IMR-90 (cell line): ENCODE results near the gene GNAO1. TPM values are rescaled to one million over a fixed set of nuclear protein-coding genes. Genes with fewer than 3 reads are reported as not detected.

Experiments
- ATAC-seq: fragments of 200-7000 bp; cut with Tn5 transposase; 2 replicates; pipeline ENCODE4 v1.9.1; 2020; ENCODE audit warnings: low read depth, mild to moderate bottlenecking, moderate library complexity
- BruUV-seq: library from RNA; stranded (reverse); fragments of 400-500 nt; replicated peaks from 2 replicates; lab custom pipeline; 2021; lab: Mats Ljungman, UMichigan
- CTCF ChIA-PET: fragments of 300-600 bp; formaldehyde crosslinking; extraction: SDS; loops from one replicate; lab custom pipeline; 2021; ENCODE audit warnings: antibody characterized with exemption; lab: Yijun Ruan, JAX
- POLR2A ChIA-PET: fragments of 300-600 bp; sonication (Branson Sonifier 250); formaldehyde crosslinking; loops from one replicate; lab custom pipeline; 2022; ENCODE audit warnings: antibody characterized with exemption; ENCODE audit not compliant: unreplicated experiment; lab: Charles Lee
- DNase-seq: peaks from one replicate; pipeline ENCODE4 v3.0.0; 2013
- H2AFZ ChIP-seq: replicated peaks from 2 replicates; pipeline ENCODE3; 2013; ENCODE audit warnings: low read length, mild to moderate bottlenecking; ENCODE audit not compliant: poor library complexity
- H2AK5ac ChIP-seq: 2 replicates; pipeline ENCODE4 v1.6.1; 2013; ENCODE audit warnings: low read depth, low read length, inconsistent platforms
- H2AK9ac ChIP-seq: replicated peaks from 2 replicates; pipeline ENCODE3; 2013; ENCODE audit warnings: mild to moderate bottlenecking, low read depth, low read length, moderate library complexity; ENCODE audit not compliant: poor library complexity
- H2BK120ac ChIP-seq: 2 replicates; pipeline ENCODE4 v1.6.1; 2013; ENCODE audit warnings: low read depth, low read length, inconsistent platforms
- H2BK15ac ChIP-seq: 3 replicates; pipeline ENCODE4 v1.6.1; 2013; ENCODE audit warnings: low read depth, low read length, inconsistent platforms
- H2BK20ac ChIP-seq: 2 replicates; pipeline ENCODE4 v1.6.1; 2013; ENCODE audit warnings: low read depth, mild to moderate bottlenecking, inconsistent platforms, low read length, moderate library complexity
- H2BK5ac ChIP-seq: 2 replicates; pipeline ENCODE4 v1.6.1; 2013; ENCODE audit warnings: mild to moderate bottlenecking, low read depth, low read length, inconsistent platforms; ENCODE audit not compliant: poor library complexity, severe bottlenecking
- H3K14ac ChIP-seq: replicated peaks from 2 replicates; pipeline ENCODE4 v1.6.1; 2013; ENCODE audit warnings: low read depth, low read length, inconsistent platforms
- H3K18ac ChIP-seq: 2 replicates; pipeline ENCODE4 v1.6.1; 2013; ENCODE audit warnings: low read depth, low read length, control low read depth
- H3K23ac ChIP-seq: 2 replicates; pipeline ENCODE4 v1.6.1; 2013; ENCODE audit warnings: low read depth, low read length, inconsistent platforms
- H3K27ac ChIP-seq: 2 replicates; pipeline ENCODE4 v1.5.1; 2013; ENCODE audit warnings: mild to moderate bottlenecking, control low read depth, low read length; ENCODE audit not compliant: insufficient read depth
- H3K27me3 ChIP-seq: 2 replicates; pipeline ENCODE4 v1.6.1; 2013; ENCODE audit warnings: low read length; ENCODE audit not compliant: control insufficient read depth, insufficient read depth
- H3K36me3 ChIP-seq: 2 replicates; pipeline ENCODE4 v1.6.1; 2013; ENCODE audit warnings: low read length, mixed read lengths; ENCODE audit not compliant: control insufficient read depth, insufficient read depth
- H3K4ac ChIP-seq: 2 replicates; pipeline ENCODE4 v1.6.1; 2013; ENCODE audit warnings: low read depth, low read length, inconsistent platforms
- H3K4me1 ChIP-seq: 2 replicates; pipeline ENCODE4 v1.6.1; 2013; ENCODE audit warnings: low read length, mixed read lengths; ENCODE audit not compliant: control insufficient read depth, insufficient read depth
- H3K4me2 ChIP-seq: 2 replicates; pipeline ENCODE4 v1.6.1; 2013; ENCODE audit warnings: low read depth, mild to moderate bottlenecking, control low read depth, low read length, moderate library complexity
- H3K4me3 ChIP-seq: 2 replicates; pipeline ENCODE4 v1.5.1; 2013; ENCODE audit warnings: low read depth, mild to moderate bottlenecking, control low read depth, low read length, moderate library complexity; ENCODE audit not compliant: insufficient read depth
- H3K56ac ChIP-seq: 2 replicates; pipeline ENCODE4 v1.6.1; 2013; ENCODE audit warnings: low read length, inconsistent platforms; ENCODE audit not compliant: insufficient read depth; ENCODE audit errors: extremely low read depth
- H3K79me1 ChIP-seq, 2 experiments: 2 replicates each; pipeline ENCODE4 v1.6.1; 2013; ENCODE audit warnings: low read length in 2 of 2, inconsistent platforms in 1 of 2, low read depth in 1 of 2
- H3K9ac ChIP-seq: 2 replicates; pipeline ENCODE4 v1.6.1; 2013; ENCODE audit warnings: low read depth, low read length, control low read depth
- H3K9me1 ChIP-seq: 2 replicates; pipeline ENCODE4 v1.6.1; 2013; ENCODE audit warnings: low read length, inconsistent platforms; ENCODE audit not compliant: insufficient read depth
- H3K9me3 ChIP-seq: 2 replicates; pipeline ENCODE4 v1.6.1; 2013; ENCODE audit warnings: low read length; ENCODE audit not compliant: control insufficient read depth, insufficient read depth
- H4K20me1 ChIP-seq: 2 replicates; pipeline ENCODE4 v1.6.1; 2013; ENCODE audit warnings: low read length, inconsistent platforms; ENCODE audit not compliant: insufficient read depth
- H4K5ac ChIP-seq: 2 replicates; pipeline ENCODE4 v1.6.1; 2013; ENCODE audit warnings: mild to moderate bottlenecking, low read depth, low read length, control low read depth
- H4K8ac ChIP-seq, 2 experiments: 2 replicates each; pipeline ENCODE4 v1.6.1; 2013; ENCODE audit warnings: low read depth in 2 of 2, low read length in 2 of 2, control low read depth in 1 of 2, inconsistent platforms in 1 of 2
- H4K91ac ChIP-seq: 2 replicates; pipeline ENCODE4 v1.6.1; 2013; ENCODE audit warnings: low read depth, low read length, inconsistent platforms; ENCODE audit not compliant: insufficient read depth
- CEBPB ChIP-seq: IDR thresholded peaks from 2 replicates; pipeline ENCODE4 v1.6.1; 2012; ENCODE audit warnings: low read depth, low read length, improper control_type of control experiment
- CHD1 ChIP-seq: IDR thresholded peaks from 2 replicates; pipeline ENCODE4 v1.6.1; 2012; ENCODE audit warnings: low read depth, low read length, improper control_type of control experiment
- MAFK ChIP-seq: IDR thresholded peaks from 2 replicates; pipeline ENCODE4 v1.6.1; 2012; ENCODE audit warnings: low read depth, low read length, improper control_type of control experiment
- MAZ ChIP-seq: IDR thresholded peaks from 2 replicates; pipeline ENCODE4 v1.6.1; 2012; ENCODE audit warnings: low read depth, mild to moderate bottlenecking, low read length, improper control_type of control experiment, moderate library complexity, borderline replicate concordance
- NFE2L2 ChIP-seq: fragments of 150-350 bp; IDR thresholded peaks from 2 replicates; pipeline ENCODE4 v1.6.1; 2016; ENCODE audit warnings: low read depth, mild to moderate bottlenecking, low read length
- POLR2A ChIP-seq: IDR thresholded peaks from 2 replicates; pipeline ENCODE4 v1.6.1; 2012; ENCODE audit warnings: mild to moderate bottlenecking, low read depth, low read length
- RAD21 ChIP-seq: IDR thresholded peaks from 2 replicates; pipeline ENCODE4 v1.6.1; 2012; ENCODE audit warnings: low read length, improper control_type of control experiment
- RCOR1 ChIP-seq: IDR thresholded peaks from 2 replicates; pipeline ENCODE4 v1.6.1; 2012; ENCODE audit warnings: mild to moderate bottlenecking, low read length, improper control_type of control experiment; ENCODE audit not compliant: insufficient replicate concordance
- WGBS, 2 experiments: methylation state at CpG; one replicate each; pipeline versions ENCODE4 v1.1.5 to v1.1.7; 2013; ENCODE audit warnings: missing lambda C conversion rate in 2 of 2; ENCODE audit not compliant: insufficient read length in 1 of 2; ENCODE audit errors: extremely low coverage in 2 of 2; 5-methylcytosine and 5-hydroxymethylcytosine counted together
- dilution Hi-C: fragments of 300-500 bp; cut with HindIII; formaldehyde crosslinking; loops from one replicate; pipeline ENCODE4 v1.14.3; 2018; ENCODE audit warnings: low sequenced_read_pairs; ENCODE audit not compliant: unreplicated experiment
- in situ Hi-C: fragments of 300-500 bp; cut with MboI; formaldehyde crosslinking; loops from 3 replicates; pipeline ENCODE4 v1.14.3; 2019; ENCODE audit warnings: low sequenced_read_pairs, inconsistent platforms, mixed read lengths
- intact Hi-C: fragments of 100-400 bp; cut with micrococcal nuclease; formaldehyde crosslinking; loops from 2 replicates; pipeline ENCODE4 v1.10.0; 2022
- polyA plus RNA-seq, 3 experiments: library from polyadenylated mRNA; depleted of rRNA; stranded (reverse); fragments of >200 nt; gene quantifications; 2 replicates each; pipeline ENCODE4 v1.2.3, GENCODE V29; 2012; ENCODE audit warnings: low replicate concordance in 1 of 3
- total RNA-seq: library from RNA; depleted of rRNA; stranded (reverse); fragments of >200 nt; gene quantifications from 2 replicates; pipeline ENCODE4 v1.2.3, GENCODE V29; 2012
- TF ChIP-seq, protein P1 (sequence below): fragments of 150-350 bp; IDR thresholded peaks from 2 replicates; pipeline ENCODE4 v1.6.1; 2016; ENCODE audit warnings: low read depth, mild to moderate bottlenecking, low read length, moderate library complexity, borderline replicate concordance

GNAO1 gene
- total and polyA plus RNA-seq, 2 of the 4 experiments (the other 2 are of a cell fraction): under 0.01 to 0.07 TPM

DNA sequence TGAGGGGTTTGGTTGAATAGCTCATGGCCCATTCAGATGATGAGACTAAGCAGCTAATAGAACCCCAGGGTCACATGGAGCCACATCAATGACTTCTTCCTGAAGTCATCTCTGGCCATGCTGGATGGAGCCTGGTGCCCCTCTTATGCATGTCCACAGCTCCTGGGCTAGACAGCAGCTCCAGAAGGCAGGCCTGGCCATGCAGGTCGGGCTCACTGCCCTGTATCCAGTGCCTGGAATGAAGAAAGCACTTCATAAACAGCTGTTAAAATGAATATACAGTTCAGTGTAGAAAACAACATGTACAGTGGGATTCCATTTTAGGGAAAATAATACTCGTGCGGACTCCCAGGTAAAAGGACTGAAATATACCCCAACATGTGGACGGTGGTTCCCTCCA lies 73.9 kb downstream of the GNAO1 start:
- H2BK15ac ChIP-seq: no peak overlapping the region
- no peak overlapping the region for H3K18ac ChIP-seq
- peaks cover 4% of the 10 kb centered on the region; the same call in 1 of the 2 replicates for H3K9me1 ChIP-seq
- in situ Hi-C loops (no loop called here), dilution Hi-C loops (no loop called here), intact Hi-C loops (no loop called here)
- BruUV-seq: no TSS peak
- no peak overlapping the region for H2BK5ac ChIP-seq
- H3K14ac ChIP-seq: no peak overlapping the region
- no peak overlapping the region for H3K4me3 ChIP-seq
- H3K23ac ChIP-seq: no peak overlapping the region
- no peak overlapping the region for H4K8ac ChIP-seq
- no peak overlapping the region for H2BK120ac ChIP-seq
- no peak for DNase-seq
- peaks cover 18% of the 10 kb centered on the region for H3K27me3 ChIP-seq
- no peak overlapping the region for H2AK9ac ChIP-seq
- CTCF ChIA-PET: no interaction called here
- no peaks in the 10 kb centered on the region for H4K20me1 ChIP-seq
- H3K56ac ChIP-seq: no peak overlapping the region
- H3K79me1 ChIP-seq: no peaks in the 10 kb centered on the region
- H2AFZ ChIP-seq: no peak overlapping the region
- no peak overlapping the region for H3K9ac ChIP-seq
- H3K36me3 ChIP-seq: no peaks in the 10 kb centered on the region
- H4K91ac ChIP-seq: no peak overlapping the region
- H3K9me3 ChIP-seq: no peaks in the 10 kb centered on the region
- no peak overlapping the region for H3K27ac ChIP-seq
- no peak overlapping the region for H3K4me2 ChIP-seq
- TF ChIP-seq NFE2L2 (no peak), RAD21 (no peak), RCOR1 (no peak), POLR2A (no peak), CHD1 (no peak), MAFK (no peak), MAZ (no peak), CEBPB (no peak)
- TF ChIP-seq, protein P1, sequence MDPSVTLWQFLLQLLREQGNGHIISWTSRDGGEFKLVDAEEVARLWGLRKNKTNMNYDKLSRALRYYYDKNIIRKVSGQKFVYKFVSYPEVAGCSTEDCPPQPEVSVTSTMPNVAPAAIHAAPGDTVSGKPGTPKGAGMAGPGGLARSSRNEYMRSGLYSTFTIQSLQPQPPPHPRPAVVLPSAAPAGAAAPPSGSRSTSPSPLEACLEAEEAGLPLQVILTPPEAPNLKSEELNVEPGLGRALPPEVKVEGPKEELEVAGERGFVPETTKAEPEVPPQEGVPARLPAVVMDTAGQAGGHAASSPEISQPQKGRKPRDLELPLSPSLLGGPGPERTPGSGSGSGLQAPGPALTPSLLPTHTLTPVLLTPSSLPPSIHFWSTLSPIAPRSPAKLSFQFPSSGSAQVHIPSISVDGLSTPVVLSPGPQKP: no peak
- peaks cover 9% of the 10 kb centered on the region for H3K4me1 ChIP-seq
- no peak overlapping the region for H2AK5ac ChIP-seq
- H3K4ac ChIP-seq: no peak overlapping the region
- no peak overlapping the region for H2BK20ac ChIP-seq
- POLR2A ChIA-PET: interaction anchor here (0.5 kb wide), 1 partner anchor 118 kb away, joined by 3 read pairs; no protein-coding TSS in a partner anchor
- WGBS, 2 experiments: no CpG with 5 or more reads among the region's 4 CpGs
- no peak overlapping the region for H4K5ac ChIP-seq
- ATAC-seq: no peak
